AG09319 (cell line): ENCODE measurements around the gene FARSA.
"Not testable (repeated sequence)": the region's sequence is repeated elsewhere in the genome, so short reads cannot be mapped to it uniquely, and the experiment has no call there.

Experiments
- DNase-seq: peaks from one replicate; pipeline ENCODE4 v3.0.0-alpha.2; 2010; ENCODE audit warnings: low read depth; ENCODE audit errors: extremely low read depth
- TF ChIP-seq, protein P1 (sequence below): IDR thresholded peaks from 2 replicates; pipeline ENCODE4 v1.5.1; 2011; ENCODE audit warnings: low read depth, mild to moderate bottlenecking, inconsistent platforms, low read length, moderate library complexity

FARSA gene

DNA sequence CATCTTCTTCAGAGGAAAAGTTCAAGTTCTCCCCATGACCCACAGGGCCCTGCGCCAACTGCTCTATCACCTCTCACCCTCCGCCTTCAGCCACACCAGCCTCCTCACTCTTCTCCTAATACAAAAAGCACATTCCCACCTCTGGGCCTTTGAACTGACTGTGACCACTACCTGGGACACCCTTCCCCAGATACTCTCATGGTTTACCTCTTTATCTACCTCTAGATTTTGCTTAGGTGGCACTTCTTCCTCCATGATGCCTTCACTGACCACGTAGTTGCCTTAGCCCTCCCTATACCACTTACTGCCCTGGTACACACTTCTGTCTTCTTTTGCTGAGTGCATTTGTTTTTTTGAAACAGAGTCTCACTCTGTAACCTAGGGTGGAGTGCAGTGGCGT lies 10.6 kb downstream of the FARSA start:
- no peak for DNase-seq
- TF ChIP-seq, protein P1, sequence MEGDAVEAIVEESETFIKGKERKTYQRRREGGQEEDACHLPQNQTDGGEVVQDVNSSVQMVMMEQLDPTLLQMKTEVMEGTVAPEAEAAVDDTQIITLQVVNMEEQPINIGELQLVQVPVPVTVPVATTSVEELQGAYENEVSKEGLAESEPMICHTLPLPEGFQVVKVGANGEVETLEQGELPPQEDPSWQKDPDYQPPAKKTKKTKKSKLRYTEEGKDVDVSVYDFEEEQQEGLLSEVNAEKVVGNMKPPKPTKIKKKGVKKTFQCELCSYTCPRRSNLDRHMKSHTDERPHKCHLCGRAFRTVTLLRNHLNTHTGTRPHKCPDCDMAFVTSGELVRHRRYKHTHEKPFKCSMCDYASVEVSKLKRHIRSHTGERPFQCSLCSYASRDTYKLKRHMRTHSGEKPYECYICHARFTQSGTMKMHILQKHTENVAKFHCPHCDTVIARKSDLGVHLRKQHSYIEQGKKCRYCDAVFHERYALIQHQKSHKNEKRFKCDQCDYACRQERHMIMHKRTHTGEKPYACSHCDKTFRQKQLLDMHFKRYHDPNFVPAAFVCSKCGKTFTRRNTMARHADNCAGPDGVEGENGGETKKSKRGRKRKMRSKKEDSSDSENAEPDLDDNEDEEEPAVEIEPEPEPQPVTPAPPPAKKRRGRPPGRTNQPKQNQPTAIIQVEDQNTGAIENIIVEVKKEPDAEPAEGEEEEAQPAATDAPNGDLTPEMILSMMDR: no peak

DNA sequence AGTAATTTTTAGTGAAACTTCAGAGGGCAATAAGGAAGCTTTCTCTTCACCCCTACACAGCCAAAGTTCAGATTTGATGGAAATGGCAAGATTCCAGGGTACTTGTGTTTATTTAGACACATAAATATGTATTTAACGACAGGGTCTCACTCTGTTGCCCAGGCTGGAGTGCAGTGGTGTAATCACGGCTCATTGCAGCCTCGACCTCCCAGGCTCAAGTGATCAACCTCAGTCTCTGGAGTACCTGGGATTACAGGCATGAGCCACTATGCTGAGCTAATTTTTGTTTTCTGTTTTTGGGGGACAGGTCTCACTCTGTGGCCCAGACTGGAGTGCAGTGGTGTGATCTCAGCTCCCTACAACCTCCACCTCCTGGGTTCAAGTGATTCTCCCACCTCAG lies 12.5 kb downstream of the FARSA start:
- TF ChIP-seq, protein P1: no peak
- no peak for DNase-seq

DNA sequence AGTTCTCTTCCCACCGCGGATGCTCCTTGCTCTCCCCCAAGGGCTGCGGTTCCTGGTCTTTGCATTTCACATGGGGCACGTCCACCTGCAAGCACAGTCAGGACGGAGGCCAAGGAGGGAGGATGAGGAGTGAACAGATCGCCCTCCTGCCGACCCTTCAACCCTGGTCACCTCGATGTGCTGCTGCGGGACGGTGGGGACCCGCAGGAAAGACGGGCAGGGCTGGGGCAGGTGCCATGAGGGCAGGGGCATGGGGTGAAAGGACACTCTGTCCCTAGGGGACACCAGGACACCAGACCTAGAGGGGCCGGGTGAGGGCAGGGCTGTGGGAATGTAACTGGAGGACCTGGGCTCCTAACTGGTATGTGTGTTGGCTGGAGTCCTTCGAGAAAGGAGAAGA lies 15.3 kb downstream of the FARSA start:
- no peak for DNase-seq
- TF ChIP-seq, protein P1: no peak

DNA sequence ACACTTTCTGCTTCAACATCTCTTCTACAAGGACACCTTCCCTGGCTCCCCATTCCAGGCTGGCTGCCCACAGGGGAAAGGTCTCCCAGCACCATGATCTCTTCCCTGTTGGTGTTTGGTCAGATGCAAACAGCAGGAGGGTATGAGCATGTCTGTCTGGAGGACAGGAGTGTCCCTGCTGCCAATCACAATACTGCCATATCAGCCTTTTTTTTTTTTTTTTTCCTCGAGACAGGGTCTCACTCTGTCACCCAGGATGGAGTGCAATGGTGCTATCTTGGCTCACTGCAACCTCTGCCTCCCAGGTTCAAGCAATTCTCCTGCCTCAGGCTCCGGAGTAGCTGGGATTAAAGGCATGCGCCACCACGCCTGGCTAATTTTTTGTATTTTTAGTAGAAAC lies 17.7 kb downstream of the FARSA start:
- DNase-seq: not testable (repeated sequence)

DNA sequence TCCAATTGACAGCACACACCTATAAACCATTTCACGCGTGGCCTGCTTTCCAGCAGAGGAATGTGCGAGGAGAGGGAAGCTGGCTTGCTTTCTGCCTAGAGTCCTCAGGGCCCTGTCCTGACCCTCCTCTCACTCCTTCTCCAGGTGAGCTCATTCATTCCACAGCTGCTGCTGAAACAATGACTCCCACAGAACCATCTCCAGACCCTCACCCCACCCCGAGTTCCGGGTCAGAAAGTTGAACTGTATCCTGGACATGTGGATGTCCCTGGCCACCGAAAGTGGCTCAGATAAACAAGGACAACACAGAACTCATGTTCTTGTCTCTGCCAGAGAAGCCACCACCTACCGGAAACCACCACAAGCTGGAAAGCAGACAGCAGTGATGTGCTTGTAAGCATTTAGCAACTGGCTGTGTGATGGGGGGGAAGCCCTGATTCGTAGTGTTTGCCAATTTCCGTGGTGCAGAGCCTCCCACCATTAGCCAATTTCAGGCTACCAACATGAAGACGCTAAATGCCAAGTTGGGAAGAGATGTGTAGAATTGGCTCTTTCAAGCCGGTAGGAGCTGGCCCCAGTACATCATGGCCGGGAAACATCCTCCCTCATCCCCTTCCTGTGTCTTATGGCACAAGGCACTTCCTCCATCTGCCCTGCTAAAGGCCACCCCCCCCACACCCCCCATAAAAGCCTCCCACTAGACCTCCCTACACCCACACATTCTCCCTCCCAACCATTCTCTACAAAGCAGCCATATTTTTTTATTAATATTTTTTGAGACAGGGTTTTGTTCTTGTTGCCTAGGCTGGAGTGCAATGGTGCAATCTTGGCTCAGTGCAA lies 19.4 kb downstream of the FARSA start:
- TF ChIP-seq, protein P1: no peak
- DNase-seq: no peak

DNA sequence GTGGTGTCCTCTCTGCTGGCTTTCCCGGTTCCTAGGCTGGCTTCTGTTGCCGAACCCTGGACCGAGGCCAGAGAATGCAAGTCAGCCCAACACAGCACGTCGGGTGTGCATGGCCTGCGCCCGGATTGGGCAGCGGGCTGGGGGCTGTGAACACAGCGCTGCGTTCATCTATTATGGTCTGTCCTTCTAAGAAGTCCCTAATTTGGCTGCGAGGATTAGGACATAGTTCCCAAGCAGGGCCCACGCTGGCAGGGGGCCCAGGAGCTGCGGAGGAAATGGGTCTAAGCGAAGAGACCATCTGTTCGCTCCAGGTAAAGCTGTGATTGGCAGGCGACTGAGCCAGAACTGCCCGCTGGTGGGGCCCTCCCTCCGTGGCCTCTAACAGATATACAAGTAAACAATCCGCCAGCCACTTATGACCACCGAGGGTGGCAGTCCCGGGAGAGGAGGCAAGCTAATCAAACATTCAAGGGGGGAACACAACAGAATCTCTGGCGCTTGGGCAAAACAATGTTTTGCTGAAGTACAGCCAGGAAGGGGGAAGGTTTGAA lies 20.4 kb downstream of the FARSA start:
- TF ChIP-seq, protein P1: no peak
- DNase-seq: no peak

DNA sequence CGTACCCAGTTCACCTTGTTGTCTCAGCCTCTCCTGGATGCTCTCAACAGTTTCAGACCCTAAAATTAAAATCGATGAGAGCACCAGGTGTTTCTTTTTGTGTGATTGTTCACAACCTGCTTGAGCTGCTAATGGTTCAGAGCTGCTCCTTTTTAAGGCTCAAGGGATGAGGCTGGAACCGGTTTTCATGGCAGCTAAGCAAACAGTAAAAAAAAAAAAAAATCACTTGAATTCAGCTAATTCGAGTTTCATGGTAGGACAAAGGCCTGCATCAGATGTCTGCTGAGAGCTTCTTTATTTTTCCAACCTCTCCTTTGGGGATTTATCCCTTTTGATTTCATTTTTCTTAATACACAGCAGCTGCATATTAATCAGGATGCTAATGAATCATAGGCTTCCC lies 20.9 kb downstream of the FARSA start:
- DNase-seq: no peak
- TF ChIP-seq, protein P1: no peak

DNA sequence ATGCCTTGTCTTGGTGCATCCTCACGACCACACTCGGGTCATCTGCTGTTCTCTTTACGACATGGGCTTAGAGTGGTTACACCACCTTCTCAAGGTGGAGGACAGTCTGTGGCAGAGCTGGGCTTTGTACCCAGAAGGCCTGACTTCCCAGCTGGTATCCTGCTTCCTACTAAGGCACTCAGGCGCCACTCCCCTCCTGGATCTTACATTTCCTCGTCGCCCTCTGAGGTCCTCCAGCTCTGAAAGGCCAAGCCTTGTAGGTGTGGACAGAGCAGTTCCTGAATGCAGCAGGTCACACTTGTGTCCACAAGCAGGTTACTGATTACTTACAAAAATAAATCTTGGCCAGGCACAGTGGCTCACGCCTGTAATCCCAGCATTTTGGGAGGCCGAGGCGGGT lies 26.3 kb downstream of the FARSA start:
- no peak for DNase-seq
- TF ChIP-seq, protein P1: no peak
